Thyroid gland (tissue), 4 donors: ENCODE data around the gene CARMIL1.
"Not testable (repeated sequence)": the region's sequence is repeated elsewhere in the genome, so short reads cannot be mapped to it uniquely, and the experiment has no call there.

Experiments used
- POLR2A ChIP-seq, 2 donors: fragments of 450-650 bp; IDR thresholded peaks; one replicate each; pipeline ENCODE4 v1.6.1; 2017; ENCODE audit warnings: antibody characterized with exemption in 2 of 2, mild to moderate bottlenecking in 2 of 2, moderate library complexity in 1 of 2
- TF ChIP-seq, protein P1 (sequence below), 6 experiments: fragments of 200-600 bp in 3 of 6; fragments of 450-650 bp in 3 of 6; sonication (generic) in 3 of 6; IDR thresholded peaks; one replicate each; pipeline ENCODE4 v1.5.1; 2016 to 2019; ENCODE audit warnings: antibody characterized with exemption in 6 of 6, mild to moderate bottlenecking in 2 of 6, inconsistent platforms in 1 of 6, moderate library complexity in 1 of 6

DNA sequence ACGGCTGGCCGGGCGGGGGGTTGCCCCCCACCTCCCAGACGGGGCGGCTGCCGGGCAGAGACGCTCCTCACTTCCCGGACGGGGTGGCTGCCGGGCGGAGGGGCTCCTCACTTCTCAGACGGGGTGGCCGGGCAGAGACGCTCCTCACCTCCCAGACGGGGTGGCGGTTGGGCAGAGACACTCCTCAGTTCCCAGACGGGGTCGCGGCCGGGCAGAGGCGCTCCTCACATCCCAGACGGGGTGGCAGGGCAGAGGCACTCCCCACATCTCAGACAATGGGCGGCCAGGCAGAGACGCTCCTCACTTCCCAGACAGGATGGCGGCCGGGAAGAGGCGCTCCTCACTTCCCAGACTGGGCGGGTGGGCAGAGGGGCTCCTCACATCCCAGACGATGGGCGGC, 306.9 kb downstream of the CARMIL1 start:
- not testable (repeated sequence) for TF ChIP-seq POLR2A (IDR thresholded peaks at IDR 0.05)
- TF ChIP-seq, protein P1, sequence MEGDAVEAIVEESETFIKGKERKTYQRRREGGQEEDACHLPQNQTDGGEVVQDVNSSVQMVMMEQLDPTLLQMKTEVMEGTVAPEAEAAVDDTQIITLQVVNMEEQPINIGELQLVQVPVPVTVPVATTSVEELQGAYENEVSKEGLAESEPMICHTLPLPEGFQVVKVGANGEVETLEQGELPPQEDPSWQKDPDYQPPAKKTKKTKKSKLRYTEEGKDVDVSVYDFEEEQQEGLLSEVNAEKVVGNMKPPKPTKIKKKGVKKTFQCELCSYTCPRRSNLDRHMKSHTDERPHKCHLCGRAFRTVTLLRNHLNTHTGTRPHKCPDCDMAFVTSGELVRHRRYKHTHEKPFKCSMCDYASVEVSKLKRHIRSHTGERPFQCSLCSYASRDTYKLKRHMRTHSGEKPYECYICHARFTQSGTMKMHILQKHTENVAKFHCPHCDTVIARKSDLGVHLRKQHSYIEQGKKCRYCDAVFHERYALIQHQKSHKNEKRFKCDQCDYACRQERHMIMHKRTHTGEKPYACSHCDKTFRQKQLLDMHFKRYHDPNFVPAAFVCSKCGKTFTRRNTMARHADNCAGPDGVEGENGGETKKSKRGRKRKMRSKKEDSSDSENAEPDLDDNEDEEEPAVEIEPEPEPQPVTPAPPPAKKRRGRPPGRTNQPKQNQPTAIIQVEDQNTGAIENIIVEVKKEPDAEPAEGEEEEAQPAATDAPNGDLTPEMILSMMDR (IDR thresholded peaks at IDR 0.05) = not testable (repeated sequence)
